ENCODE measurements around the gene SNX17. TPM values are rescaled to one million over a fixed set of nuclear protein-coding genes. Genes with fewer than 3 reads are reported as not detected.

The SNX17 gene
- total and polyA plus RNA-seq, 2 of the 13 experiments (the other 11 are each of a cell fraction or from before 2014, with no cell fraction given), result 75.0 to 109 TPM

GRCh38 chr2:27409321-27410073 is 39.1 kb downstream of the SNX17 start, which contains the start of gene PPM1G (continued):
- no peak; the same call in 1 of the 2 replicates for TF ChIP-seq ZNF367 (CRISPR knock-in tag; IDR thresholded peaks at IDR 0.05; ENCODE audit: borderline replicate concordance)
- peak; percentile 84 for TF ChIP-seq GZF1 (CRISPR knock-in tag; IDR thresholded peaks at IDR 0.05)
- peak; percentile 90 for TF ChIP-seq ZNF451 (CRISPR knock-in tag; IDR thresholded peaks at IDR 0.05)
- TF ChIP-seq SYNCRIP (IDR thresholded peaks at IDR 0.05; ENCODE audit: insufficient read depth, low read depth, low read length), result no peak
- peak; percentile 88; the same call in 1 of the 2 replicates for TF ChIP-seq SNAI1 (CRISPR knock-in tag; IDR thresholded peaks at IDR 0.05; ENCODE audit: borderline replicate concordance)
- TF ChIP-seq HNF4A (CRISPR knock-in tag; IDR thresholded peaks at IDR 0.05), result peak; percentile 19; the same call in 1 of the 2 replicates
- no peak for TF ChIP-seq HNRNPL (IDR thresholded peaks at IDR 0.05; ENCODE audit: low read depth, low read length)
- 0 out of 2 replicates have a peak, but pooled peaks have one; percentile 76 for TF ChIP-seq ZNF513 (CRISPR knock-in tag; conservative IDR thresholded peaks at IDR 0.05)
- TF ChIP-seq ZNF121 (CRISPR knock-in tag; IDR thresholded peaks at IDR 0.05), result peak; percentile 78
- no peak for TF ChIP-seq ZNF713 (CRISPR knock-in tag; IDR thresholded peaks at IDR 0.05)
- peak; percentile 99 for TF ChIP-seq ZNF709 (CRISPR knock-in tag; IDR thresholded peaks at IDR 0.05)
- TF ChIP-seq DDIT3 (CRISPR knock-in tag; IDR thresholded peaks at IDR 0.05), result no peak
- 0 out of 2 replicates have a peak, but pooled peaks have one; percentile 16 for TF ChIP-seq ARID3A (IDR thresholded peaks at IDR 0.05; ENCODE audit: low read depth, low read length)
- TF ChIP-seq JARID2 (CRISPR knock-in tag; IDR thresholded peaks at IDR 0.05; ENCODE audit: insufficient replicate concordance), result no peak
- TF ChIP-seq ZNF296 (CRISPR knock-in tag; conservative IDR thresholded peaks at IDR 0.05), result 0 out of 2 replicates have a peak, but pooled peaks have one; percentile 13
- TF ChIP-seq ZNF260 (CRISPR knock-in tag; IDR thresholded peaks at IDR 0.05; ENCODE audit: borderline replicate concordance, low read depth), result no peak
- TF ChIP-seq ZNF44 (CRISPR knock-in tag; IDR thresholded peaks at IDR 0.05), result peak; percentile 30; the same call in 1 of the 2 replicates
- no peak; the same call in none of the 2 replicates for TF ChIP-seq ZNF589 (CRISPR knock-in tag; conservative IDR thresholded peaks at IDR 0.05)
- 0 out of 2 replicates have a peak, but pooled peaks have one; percentile 19 for TF ChIP-seq MTF1 (CRISPR knock-in tag; IDR thresholded peaks at IDR 0.05)
- TF ChIP-seq FOXK2 (IDR thresholded peaks at IDR 0.05), result peak; percentile 23; the same call in 1 of the 2 replicates
- TF ChIP-seq BCL6 (CRISPR knock-in tag; IDR thresholded peaks at IDR 0.05), result peak; percentile 40; the same call in 1 of the 2 replicates
- peak; percentile 97 for TF ChIP-seq ZNF275 (CRISPR knock-in tag; IDR thresholded peaks at IDR 0.05; ENCODE audit: borderline replicate concordance)
- TF ChIP-seq ZNF670 (CRISPR knock-in tag; IDR thresholded peaks at IDR 0.05; ENCODE audit: borderline replicate concordance), result peak; percentile 74; the same call in 1 of the 2 replicates
- no peak for TF ChIP-seq ZNF674 (CRISPR knock-in tag; IDR thresholded peaks at IDR 0.05; ENCODE audit: low read depth)

All from HepG2 (cell line).